IPS DF 4.7 (cell line): ENCODE measurements around the gene CNP.

Experiments used
- DNase-seq: peaks from one replicate; pipeline ENCODE4 v3.0.0-alpha.2; 2013; ENCODE audit warnings: low spot score; ENCODE audit errors: extremely low read depth

CNP gene

GRCh38 chr17:41941168-41941567 is 25.4 kb upstream of the CNP start:
- DNase-seq: no peak

DNA sequence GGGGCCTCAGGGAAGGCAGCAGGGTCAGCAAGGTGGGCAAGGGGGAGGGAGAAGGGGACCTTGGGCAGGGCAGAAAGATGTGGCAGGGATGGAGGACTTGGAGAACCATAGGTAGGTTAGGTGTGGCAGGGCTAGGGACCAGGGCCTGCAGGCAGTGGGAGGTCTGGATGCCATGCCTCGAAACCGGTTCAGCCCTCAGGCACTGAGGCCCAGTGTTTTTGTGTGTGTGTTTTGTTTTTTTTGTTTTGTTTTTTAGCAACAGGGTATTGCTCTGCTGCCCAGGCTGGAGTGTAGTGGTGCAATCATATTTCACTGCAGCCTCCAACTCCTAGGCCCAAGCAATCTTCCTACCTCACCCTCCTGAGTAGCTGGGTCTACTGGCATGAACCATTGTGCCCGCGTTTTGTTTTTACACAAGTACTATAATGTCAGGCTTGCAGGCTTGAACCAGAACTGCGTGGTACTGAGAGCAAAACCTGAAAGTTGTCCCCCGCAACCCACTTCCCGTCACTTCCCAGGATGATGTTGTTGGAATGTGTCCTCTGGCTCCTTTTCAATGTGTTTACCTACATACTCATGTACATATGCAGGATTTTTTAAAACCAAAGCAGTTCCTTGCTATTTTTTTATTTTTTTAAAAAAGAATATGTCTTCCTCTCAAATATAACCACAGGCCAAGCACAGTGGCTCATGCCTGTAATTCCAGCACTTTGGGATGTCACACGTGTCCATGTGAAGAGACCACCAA is 23.8 kb upstream of the CNP start:
- no peak for DNase-seq

GRCh38 chr17:41943492-41943891 is 23.1 kb upstream of the CNP start:
- no peak for DNase-seq

- DNase-seq: no peak
Observed at GRCh38 chr17:41944943-41945342, 21.7 kb upstream of the CNP start.

DNA sequence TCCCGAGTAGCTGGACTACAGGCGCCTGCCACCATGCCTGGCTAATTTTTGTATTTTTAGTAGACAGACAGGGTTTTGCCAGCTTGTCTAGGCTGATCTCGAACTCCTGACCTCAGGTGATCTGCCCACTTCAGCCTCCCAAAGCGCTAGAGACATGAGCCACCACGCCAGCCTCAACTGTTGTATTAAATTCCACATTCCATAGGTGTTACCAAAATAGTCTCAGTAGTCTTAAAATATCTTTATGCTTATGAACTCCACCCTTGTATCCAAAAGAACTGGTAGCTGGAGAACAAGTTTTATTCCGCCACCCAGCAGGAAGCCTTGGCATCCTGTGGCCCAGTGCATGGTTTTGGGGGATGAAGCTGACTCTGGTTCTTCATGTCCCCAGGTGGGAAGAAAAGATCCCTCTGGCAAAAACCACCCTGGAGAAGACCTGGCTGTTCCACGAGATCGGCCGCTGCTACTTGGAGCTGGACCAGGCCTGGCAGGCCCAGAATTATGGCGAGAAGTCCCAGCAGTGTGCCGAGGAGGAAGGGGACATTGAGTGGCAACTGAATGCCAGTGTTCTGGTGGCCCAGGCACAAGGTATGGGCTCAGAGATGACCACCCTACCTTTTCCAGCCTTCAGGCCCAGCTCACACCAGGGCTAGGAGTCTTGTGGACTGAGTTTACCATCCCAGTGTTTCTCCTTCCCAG is 17.7 kb upstream of the CNP start:
- DNase-seq: no peak

- DNase-seq: no peak
Observed at GRCh38 chr17:41956522-41956921, 10.1 kb upstream of the CNP start.

DNA sequence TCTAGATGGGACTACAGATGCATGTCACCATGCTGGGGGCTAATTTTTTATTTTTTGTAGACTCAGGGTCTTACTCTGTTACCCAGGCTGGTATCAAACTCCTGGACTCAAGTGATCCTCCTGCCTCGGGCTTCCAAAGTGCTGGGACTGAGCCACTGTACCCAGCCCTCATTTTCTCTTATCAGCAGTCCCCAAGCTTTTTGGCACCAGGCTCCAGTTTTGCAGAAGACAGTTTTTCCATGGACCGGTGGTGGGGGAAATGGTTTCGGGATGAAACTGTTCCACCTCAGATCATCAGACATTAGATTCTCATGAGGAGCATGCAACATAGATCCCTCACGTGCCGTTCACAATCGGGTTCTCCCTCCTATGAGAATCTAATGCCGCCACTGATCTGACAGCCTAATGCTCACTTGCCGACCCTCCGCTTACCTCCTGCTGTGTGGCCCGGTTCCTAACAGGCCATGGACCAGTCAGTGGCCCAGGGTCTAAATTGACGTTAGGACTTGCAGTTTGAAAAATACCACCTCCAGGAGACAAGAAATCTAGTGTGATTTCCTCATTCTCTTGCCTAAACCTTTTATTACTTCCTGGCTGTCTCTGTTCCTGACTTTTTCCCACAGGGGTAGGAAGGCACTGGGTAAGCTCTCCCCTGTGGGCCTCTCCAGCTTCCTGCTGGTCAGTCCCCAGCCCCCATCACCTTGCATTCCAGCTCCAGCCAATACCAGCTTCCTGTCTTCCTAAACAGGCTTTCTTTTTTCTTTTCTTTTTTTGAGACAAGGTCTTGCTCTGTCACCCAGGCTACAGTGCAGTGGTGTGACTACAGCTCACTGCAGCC is 9.3 kb upstream of the CNP start:
- no peak for DNase-seq

DNA sequence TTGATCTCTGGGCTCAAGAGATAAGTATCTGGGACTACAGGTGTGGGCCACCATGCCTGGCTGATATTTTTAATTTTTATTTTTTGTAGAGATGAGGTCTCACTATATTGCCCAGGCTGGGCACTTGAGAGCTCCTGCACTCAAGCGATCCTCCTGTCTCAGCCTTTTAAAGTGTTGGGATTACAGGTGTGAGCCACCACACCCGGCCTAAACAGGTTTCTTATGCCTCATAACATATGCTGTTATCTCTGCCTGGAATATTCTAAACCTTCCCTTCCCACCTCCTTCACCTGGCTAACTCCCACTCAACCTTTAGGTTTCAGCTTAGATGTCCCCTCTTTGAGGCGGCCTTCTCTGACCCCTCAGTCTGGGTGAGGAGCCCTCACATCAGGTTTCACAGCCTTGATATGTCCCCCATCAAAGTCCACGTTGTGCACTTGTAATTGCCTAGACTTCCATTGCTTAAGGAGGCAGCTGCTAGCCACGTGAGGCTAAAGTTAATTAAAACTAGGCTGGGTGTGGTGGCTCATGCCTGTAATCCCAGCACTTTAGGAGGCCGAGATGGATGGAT is 8.6 kb upstream of the CNP start:
- no peak for DNase-seq

DNA sequence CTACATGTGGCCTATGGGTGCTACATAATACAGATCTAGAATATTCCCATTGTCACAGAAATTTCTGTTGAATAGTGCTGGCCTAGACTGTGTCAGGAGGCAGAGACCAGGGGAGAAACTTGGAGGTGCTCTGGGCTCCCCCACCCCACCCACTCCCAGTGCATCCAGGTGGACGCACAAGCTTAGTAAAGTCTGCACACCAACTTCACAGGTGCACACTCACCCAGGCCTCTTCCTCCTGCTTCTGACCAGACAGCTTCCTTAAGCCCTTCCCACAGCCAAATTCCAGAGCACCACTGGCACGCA is 7.6 kb upstream of the CNP start:
- no peak for DNase-seq

GRCh38 chr17:41959336-41960095 is 7.1 kb upstream of the CNP start:
- peak; percentile 71 for DNase-seq

GRCh38 chr17:41962111-41962510 is 4.5 kb upstream of the CNP start:
- no peak for DNase-seq

GRCh38 chr17:41962768-41963434 is 3.7 kb upstream of the CNP start:
- DNase-seq: no peak

DNA sequence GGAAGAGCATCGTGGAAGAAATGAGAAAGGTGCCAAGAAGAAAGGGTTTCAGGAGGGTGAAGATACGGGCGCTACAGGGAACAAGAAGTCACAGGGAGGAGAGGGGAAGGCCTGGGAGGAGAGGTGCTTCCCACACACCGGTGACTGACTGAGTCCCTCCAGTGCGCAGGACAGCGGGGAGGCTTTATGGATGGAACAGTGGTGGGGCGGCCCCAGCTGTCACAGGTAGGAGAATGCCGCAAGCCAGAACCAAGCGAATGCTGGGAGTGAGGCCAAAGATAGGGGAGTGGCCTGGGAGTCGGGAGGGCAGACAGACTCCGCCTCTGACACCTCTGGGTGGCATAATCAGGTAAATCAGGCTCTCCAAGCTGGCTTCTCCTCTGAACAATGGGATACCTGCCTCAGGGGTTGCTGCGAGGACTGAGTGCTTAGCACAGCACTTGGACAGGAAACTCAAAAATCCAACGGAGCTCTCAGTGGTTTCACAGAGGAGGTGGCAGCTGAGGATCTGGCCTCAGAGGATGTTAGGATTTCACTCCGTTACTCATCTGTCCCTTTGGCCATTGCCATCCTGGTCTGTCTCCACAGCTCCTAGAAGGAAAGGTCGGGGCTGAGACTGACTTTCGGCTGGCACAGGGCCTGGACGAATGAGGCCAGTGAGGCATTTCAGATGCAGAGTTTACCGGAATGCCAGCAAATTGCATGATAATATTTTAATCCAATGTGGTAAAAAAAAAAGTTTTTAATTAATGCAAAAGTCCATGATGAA is 717 bp upstream of the CNP start:
- DNase-seq: no peak

DNA sequence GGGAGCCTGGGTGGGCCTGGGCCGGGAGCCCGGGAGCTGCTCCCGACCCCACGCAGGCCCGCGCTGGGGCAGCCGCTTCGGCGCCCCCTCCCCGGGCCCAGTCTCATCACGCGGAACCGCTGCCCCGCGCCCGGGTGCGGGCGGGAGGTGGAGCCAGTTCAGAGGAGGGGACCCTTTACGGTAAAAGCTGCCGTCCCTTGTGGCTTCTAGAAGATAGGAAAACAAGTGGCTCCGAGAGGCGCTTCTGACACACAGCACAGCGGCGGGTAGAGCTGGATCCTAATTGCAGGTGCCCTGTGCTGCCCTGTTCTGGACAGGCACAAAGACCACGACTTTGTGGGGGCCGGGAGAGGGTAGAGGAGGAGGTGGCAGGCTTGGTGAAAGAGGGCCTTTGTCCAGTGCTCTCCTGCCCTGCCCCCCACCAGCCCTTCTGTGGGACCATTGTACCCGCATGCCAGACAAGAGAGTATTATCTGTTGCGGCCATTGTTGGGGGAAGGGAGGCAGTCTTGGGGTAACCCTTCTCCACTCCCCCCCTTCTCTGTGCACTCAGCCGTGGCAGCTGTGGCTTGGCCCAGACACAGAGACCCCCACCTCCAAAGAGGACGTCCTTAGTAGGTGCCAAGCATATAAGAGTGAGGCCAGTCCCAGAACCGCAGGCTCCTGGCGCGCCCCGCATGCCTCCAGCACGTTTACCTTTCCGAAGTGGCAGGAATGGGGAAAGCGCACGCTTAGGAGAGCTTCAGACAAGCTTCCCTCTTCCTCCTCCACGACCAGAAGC is 736 bp downstream of the CNP start:
- no peak for DNase-seq

DNA sequence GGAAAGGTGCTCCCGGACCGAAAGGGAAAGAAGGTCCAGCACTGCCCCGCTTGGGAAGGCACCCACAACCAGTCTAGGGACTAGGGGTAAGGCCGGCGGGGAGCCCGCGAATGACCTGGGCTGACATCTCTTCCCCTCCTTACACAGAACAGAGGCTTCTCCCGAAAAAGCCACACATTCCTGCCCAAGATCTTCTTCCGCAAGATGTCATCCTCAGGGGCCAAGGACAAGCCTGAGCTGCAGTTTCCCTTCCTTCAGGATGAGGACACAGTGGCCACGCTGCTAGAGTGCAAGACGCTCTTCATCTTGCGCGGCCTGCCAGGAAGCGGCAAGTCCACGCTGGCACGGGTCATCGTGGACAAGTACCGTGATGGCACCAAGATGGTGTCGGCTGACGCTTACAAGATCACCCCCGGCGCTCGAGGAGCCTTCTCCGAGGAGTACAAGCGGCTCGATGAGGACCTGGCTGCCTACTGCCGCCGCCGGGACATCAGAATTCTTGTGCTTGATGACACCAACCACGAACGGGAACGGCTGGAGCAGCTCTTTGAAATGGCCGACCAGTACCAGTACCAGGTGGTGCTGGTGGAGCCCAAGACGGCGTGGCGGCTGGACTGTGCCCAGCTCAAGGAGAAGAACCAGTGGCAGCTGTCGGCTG is 1.5 kb downstream of the CNP start:
- DNase-seq: no peak

DNA sequence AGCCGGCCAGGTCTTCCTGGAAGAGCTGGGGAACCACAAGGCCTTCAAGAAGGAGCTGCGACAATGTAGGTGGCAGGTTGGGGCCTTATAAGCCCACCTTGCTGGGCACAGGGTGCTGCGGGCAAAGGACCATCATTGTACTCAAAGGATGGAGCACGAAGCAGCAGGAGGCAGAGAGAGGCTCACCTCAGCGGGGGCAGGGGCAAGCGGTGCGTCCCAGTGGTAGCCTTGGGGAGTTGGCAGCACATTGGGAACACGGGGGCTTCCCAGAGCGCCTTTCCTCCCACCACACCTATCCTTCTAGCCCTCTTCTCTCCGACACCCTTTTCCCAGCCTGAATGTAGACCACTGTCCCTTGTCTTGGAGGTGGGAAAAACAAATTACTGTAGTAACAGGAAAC is 2.1 kb downstream of the CNP start:
- no peak for DNase-seq

DNA sequence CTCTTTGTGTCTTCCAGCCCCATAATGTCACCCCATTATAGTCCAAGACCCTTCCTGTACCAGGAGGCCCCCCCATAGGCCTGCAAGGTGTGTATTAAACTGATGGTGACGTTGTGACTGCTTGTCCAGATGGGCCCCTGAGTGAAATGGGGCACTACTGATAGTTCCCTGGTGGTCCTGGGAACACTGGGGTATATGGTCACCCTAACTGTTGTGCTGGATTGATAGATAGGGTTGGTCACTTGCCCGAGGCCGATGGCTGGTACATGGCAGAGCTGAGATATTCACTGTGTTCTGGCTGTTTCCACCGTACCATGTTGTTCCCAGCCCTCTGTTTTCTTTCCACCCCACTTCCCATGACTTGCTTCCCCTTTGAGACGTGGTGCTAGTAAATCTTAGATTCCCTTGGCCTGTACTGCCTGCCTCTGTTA is 4.3 kb downstream of the CNP start:
- no peak for DNase-seq

DNA sequence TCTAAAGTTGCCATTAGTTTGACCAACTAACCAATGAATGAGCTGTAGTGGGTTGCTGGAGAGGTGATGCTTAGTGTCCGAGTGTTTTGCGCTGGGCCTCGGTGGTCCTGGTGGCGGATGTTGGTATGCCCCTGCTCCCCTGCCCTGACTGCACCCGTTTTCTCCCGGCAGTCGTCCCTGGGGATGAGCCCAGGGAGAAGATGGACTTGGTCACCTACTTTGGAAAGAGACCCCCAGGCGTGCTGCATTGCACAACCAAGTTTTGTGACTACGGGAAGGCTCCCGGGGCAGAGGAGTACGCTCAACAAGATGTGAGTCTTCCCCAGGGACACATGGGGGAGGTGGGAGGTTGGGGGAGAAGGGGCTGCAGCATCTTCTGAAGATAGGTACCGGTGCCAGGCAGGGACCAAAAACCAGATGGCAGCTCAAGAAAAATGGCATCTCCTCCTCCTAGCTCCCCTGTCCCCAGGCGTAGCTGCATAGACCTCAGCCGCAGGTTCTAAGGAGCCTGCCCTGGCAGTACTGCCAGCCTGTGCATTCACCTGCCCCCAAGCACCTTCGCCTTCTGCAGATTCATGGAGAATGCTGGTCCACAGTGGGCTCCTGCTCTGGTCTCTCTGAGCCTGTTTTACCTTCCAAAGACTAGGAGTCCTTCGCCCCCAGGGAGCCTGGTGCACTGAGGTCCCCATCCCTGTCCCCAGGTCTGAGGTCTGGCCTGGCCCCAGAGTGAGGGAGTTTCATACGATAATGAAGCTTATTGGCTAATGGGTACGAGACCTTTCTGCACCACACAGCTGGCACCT is 5.3 kb downstream of the CNP start:
- no peak for DNase-seq
